Astrocyte of the spinal cord (primary cell): ENCODE data around the gene EXD3.

Experiments used
- DNase-seq: peaks from one replicate; pipeline ENCODE4 v3.0.0; 2011; ENCODE audit warnings: low read depth, low spot score
- H3K4me3 ChIP-seq: 2 replicates; pipeline ENCODE4 v1.5.1; 2011; ENCODE audit warnings: low read depth, mild to moderate bottlenecking, low read length, moderate library complexity
- CTCF ChIP-seq: IDR thresholded peaks from 2 replicates; pipeline ENCODE4 v1.5.1; 2012; ENCODE audit warnings: low read depth, mild to moderate bottlenecking, low read length, inconsistent platforms
- in situ Hi-C: cut with HindIII; loops from 2 replicates; pipeline ENCODE4 v1.10.0; 2017; ENCODE audit warnings: low sequenced_read_pairs

Gene EXD3

DNA sequence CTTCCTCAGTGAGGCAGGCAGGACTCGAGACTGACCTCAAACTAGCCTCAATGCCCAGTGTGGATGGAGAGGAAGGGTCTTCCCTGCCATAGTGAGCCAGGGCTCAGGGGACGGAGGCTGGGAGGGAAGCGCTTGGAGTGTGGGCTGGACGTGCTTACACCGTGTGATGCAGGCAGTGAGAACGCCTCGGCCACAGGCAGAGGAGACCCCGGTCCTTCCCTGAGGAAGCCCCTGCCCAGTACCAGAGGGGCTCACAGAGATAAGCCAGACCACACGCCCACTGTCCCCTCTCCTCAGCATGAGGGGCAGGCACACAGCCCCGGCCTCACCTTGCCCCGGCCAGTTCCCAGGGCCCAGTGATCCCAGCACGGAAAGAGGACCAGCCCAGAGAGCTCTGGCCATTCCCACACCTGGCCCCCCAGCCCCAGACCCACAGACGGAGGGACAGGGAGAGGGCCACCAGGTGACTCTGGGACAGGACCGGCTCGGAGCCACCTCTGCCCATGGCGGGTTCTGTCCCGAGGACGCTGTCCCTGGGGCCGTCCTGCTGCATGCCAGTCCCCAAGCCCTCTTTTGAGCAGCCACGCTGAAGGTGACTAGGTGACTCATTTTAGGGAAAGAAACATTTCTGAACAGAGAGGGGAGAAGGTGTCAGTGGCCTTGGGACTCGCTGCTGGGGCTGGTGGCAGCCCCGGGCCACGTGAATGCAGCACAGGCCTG is 42.2 kb upstream of the EXD3 start:
- DNase-seq, result no peak
- in situ Hi-C loops, result no loop called here
- no peak overlapping the region for H3K4me3 ChIP-seq
- no peak for TF ChIP-seq CTCF

DNA sequence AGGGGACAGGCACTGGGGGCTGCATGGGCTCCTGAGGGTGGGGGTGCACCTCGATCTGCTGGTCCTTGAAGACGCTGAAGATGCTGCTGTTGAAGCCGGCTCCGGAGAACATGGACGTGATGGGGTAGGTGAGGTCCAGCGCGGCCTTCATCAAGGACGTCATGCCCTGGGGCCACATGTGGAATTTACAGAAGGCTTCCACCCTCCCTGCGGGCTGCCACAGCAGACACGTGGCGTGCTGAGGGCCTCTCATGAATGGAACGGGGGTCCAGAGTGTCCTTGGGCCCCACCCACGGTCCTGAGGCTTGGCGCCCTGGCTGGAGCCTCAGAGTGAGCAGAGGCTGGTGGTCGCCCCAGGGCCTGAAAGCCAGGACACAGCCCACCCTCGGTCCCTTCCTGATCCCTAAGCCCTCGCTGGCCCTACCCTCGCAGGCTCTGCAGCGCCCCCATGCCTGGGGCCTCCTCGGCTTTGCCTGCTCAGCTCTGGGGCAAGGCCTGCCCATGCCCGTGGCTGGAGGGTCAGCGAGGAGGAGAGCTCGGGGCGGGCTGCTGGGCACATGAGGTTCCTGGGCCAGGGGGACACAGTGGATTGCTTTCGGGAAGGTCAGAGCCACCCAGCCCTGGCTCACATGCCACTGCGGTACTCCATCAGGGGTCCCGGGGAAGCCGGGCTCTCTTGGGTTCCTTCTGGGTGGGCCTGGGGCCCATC is 41.5 kb upstream of the EXD3 start:
- in situ Hi-C loops, result no loop called here
- no peak for TF ChIP-seq CTCF
- no peak for DNase-seq

DNA sequence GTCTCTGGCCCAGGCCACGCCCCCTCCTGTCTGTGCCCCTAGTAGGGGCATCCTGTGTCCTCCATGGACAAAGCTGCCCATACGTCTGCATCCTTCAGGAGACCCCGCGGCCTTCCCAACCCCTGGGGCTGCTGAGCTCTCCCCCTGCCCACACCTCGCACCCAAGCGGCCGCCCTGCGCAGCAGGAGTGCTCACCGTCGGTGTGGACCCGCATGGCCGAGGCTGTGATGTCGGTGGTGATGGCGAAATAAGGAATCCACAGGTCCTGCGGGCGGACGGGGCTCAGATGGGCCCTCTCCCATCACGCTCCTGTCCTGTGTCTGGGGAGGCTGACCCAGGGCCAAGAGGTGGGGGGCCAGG is 40.9 kb upstream of the EXD3 start:
- TF ChIP-seq CTCF, result no peak
- in situ Hi-C loops, result no loop called here
- H3K4me3 ChIP-seq, result no peak overlapping the region
- DNase-seq, result no peak

More for the DNA sequence above, 41.5 kb upstream of the EXD3 start:
- no peak overlapping the region for H3K4me3 ChIP-seq

DNA sequence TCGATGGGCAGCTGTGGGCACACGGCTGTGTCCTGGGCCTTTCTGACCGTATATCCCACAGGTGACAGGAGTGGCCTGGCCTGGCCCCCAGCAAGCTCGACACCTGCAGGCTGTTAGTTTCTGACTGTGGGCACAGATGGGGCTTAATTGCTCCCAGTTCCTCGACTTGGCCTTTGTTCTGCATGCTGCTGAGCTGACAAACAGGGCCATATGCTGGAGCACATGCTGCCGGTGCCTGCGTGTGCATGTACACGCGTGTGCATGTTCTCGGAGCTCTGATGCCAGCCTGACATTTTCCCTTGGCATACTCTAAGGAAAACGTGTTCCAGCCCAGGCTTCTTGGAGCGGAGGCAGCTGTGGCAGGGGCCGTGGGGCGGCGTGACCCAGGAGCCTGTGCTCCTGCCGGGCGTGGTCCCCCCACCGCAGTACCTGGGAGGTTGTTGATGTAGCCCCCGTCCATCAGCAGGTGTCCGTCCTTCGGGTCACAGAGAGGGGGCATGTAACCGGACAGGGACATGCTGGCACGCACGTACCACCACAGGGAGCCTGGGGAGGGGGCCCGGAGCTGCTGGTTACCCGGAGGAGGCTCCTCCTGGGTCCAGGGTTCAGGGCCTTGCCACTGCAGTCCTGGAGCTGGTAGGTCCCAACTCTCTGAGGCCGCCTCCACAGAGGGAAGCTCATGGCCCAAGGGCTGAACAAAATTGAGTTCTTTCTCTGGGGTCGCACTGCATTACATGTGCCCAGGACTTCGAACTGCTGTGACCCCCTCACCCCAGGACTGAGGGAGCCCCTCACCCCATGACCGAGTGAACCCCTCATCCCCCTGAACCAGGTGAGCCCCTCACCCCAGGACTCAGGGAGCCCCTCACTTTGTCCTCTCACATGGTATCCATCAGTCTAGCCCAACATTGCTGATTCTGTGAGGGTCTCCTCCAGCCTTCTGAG is 40.3 kb upstream of the EXD3 start:
- no peak overlapping the region for H3K4me3 ChIP-seq
- in situ Hi-C loops, result no loop called here
- no peak for DNase-seq
- no peak for TF ChIP-seq CTCF

- in situ Hi-C loops, result no loop called here
- no peak for TF ChIP-seq CTCF
- H3K4me3 ChIP-seq, result no peak overlapping the region
- DNase-seq, result no peak
Observed at GRCh38 chr9:137462396-137462985, 39.5 kb upstream of the EXD3 start.

- no peak overlapping the region for H3K4me3 ChIP-seq
- no peak for DNase-seq
- TF ChIP-seq CTCF, result no peak
- in situ Hi-C loops, result no loop called here
Observed at GRCh38 chr9:137461663-137462395, 38.9 kb upstream of the EXD3 start.
